ENCODE results near the gene KATNBL1. TPM values are rescaled to one million over a fixed set of nuclear protein-coding genes. Genes with fewer than 3 reads are reported as not detected.

Gene KATNBL1
- total and polyA plus RNA-seq, 2 experiments from 2014 or later: 68.2 to 96.1 TPM

DNA sequence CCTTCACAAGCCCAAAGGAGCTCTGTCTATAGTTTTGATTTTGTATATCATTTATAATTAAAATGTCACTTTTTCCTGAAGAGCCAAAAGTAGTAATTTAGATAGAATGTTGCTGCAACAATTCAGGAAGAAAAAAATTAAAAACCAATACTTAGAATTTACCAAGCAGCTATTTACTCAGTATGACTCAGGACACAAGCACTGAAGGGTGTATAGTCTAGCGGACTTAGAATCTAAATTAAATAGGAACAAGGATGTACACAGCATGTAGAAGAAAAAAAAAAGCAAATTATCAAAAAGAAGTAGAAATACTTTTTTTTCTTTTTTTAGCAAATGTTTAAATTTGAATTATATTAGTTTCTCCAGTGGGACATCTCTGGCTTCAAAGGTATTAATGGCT lies 76.4 kb downstream of the KATNBL1 start:
- no peaks in the 10 kb centered on the region for H3K27me3 Mint-ChIP-seq (ENCODE audit: insufficient read depth, low read depth, poor library complexity)
- no peaks in the 10 kb centered on the region for H4K20me1 ChIP-seq (replicated peaks; ENCODE audit: insufficient read depth)
- no peak overlapping the region for H3K27ac Mint-ChIP-seq

More for the DNA sequence above, 76.4 kb downstream of the KATNBL1 start:
- H3K4me1 Mint-ChIP-seq: no peaks in the 10 kb centered on the region
- Histone ChIP-seq H3K4me1 (ENCODE audit: insufficient read depth) (no peaks in the 10 kb centered on the region), H2AFZ (no peak overlapping the region), H3K4me3 (no peak overlapping the region), H3F3A (replicated peaks; ENCODE audit: low read depth) (no peaks in the 10 kb centered on the region), H3K4me2 (no peak overlapping the region), H3K36me3 (ENCODE audit: insufficient read depth) (no peaks in the 10 kb centered on the region), H3K79me2 (replicated peaks; ENCODE audit: insufficient read depth) (no peaks in the 10 kb centered on the region), H3K27ac (ENCODE audit: low read depth) (no peak overlapping the region), H3K27me3 (ENCODE audit: insufficient read depth) (no peaks in the 10 kb centered on the region), H3K9me2 (ENCODE audit: insufficient read depth) (no peaks in the 10 kb centered on the region)
- no peaks in the 10 kb centered on the region for H3K9me3 Mint-ChIP-seq
- no peak for DNase-seq (ENCODE audit: low spot score)
- ATAC-seq: no peak
- H3K36me3 Mint-ChIP-seq (ENCODE audit: low read depth): no peaks in the 10 kb centered on the region
- H3K4me3 Mint-ChIP-seq: no peak overlapping the region
- TF ChIP-seq ZNF331 (CRISPR knock-in tag; IDR thresholded peaks at IDR 0.05; ENCODE audit: low read depth) (no peak), ZNF462 (CRISPR knock-in tag; IDR thresholded peaks at IDR 0.05) (no peak), STAT1 (IDR thresholded peaks at IDR 0.05; ENCODE audit: unreplicated experiment) (no peak), NANOG (IDR thresholded peaks at IDR 0.05; ENCODE audit: borderline replicate concordance) (no peak), EZH2 (IDR thresholded peaks at IDR 0.05; ENCODE audit: low read depth, unreplicated experiment) (no peak), CREB1 (CRISPR knock-in tag; IDR thresholded peaks at IDR 0.05; ENCODE audit: low read depth) (no peak), JUNB (IDR thresholded peaks at IDR 0.05; ENCODE audit: unreplicated experiment) (no peak), EZH2phosphoT487 (IDR thresholded peaks at IDR 0.05; ENCODE audit: unreplicated experiment) (no peak), ZNF114 (CRISPR knock-in tag; IDR thresholded peaks at IDR 0.05) (no peak), POLR2AphosphoS5 (IDR thresholded peaks at IDR 0.05; ENCODE audit: low read depth) (no peak)
- TF ChIP-seq, protein P1, sequence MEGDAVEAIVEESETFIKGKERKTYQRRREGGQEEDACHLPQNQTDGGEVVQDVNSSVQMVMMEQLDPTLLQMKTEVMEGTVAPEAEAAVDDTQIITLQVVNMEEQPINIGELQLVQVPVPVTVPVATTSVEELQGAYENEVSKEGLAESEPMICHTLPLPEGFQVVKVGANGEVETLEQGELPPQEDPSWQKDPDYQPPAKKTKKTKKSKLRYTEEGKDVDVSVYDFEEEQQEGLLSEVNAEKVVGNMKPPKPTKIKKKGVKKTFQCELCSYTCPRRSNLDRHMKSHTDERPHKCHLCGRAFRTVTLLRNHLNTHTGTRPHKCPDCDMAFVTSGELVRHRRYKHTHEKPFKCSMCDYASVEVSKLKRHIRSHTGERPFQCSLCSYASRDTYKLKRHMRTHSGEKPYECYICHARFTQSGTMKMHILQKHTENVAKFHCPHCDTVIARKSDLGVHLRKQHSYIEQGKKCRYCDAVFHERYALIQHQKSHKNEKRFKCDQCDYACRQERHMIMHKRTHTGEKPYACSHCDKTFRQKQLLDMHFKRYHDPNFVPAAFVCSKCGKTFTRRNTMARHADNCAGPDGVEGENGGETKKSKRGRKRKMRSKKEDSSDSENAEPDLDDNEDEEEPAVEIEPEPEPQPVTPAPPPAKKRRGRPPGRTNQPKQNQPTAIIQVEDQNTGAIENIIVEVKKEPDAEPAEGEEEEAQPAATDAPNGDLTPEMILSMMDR (conservative IDR thresholded peaks at IDR 0.05; ENCODE audit: low read depth in 2 of 2): no peak
- TF ChIP-seq, protein P2, sequence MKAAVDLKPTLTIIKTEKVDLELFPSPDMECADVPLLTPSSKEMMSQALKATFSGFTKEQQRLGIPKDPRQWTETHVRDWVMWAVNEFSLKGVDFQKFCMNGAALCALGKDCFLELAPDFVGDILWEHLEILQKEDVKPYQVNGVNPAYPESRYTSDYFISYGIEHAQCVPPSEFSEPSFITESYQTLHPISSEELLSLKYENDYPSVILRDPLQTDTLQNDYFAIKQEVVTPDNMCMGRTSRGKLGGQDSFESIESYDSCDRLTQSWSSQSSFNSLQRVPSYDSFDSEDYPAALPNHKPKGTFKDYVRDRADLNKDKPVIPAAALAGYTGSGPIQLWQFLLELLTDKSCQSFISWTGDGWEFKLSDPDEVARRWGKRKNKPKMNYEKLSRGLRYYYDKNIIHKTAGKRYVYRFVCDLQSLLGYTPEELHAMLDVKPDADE (IDR thresholded peaks at IDR 0.05): no peak
- TF ChIP-seq, protein P3, sequence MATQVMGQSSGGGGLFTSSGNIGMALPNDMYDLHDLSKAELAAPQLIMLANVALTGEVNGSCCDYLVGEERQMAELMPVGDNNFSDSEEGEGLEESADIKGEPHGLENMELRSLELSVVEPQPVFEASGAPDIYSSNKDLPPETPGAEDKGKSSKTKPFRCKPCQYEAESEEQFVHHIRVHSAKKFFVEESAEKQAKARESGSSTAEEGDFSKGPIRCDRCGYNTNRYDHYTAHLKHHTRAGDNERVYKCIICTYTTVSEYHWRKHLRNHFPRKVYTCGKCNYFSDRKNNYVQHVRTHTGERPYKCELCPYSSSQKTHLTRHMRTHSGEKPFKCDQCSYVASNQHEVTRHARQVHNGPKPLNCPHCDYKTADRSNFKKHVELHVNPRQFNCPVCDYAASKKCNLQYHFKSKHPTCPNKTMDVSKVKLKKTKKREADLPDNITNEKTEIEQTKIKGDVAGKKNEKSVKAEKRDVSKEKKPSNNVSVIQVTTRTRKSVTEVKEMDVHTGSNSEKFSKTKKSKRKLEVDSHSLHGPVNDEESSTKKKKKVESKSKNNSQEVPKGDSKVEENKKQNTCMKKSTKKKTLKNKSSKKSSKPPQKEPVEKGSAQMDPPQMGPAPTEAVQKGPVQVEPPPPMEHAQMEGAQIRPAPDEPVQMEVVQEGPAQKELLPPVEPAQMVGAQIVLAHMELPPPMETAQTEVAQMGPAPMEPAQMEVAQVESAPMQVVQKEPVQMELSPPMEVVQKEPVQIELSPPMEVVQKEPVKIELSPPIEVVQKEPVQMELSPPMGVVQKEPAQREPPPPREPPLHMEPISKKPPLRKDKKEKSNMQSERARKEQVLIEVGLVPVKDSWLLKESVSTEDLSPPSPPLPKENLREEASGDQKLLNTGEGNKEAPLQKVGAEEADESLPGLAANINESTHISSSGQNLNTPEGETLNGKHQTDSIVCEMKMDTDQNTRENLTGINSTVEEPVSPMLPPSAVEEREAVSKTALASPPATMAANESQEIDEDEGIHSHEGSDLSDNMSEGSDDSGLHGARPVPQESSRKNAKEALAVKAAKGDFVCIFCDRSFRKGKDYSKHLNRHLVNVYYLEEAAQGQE (IDR thresholded peaks at IDR 0.05; ENCODE audit: unreplicated experiment): no peak
